GM18517 (cell line): Measurements from ENCODE around the gene CCDC182.

Experiments used
- ATAC-seq: cut with Tn5 transposase; IDR thresholded peaks from one replicate; pipeline ENCODE4 v1.9.1; 2021; ENCODE audit warnings: mild to moderate bottlenecking, moderate library complexity; ENCODE audit not compliant: unreplicated experiment

The CCDC182 gene

DNA sequence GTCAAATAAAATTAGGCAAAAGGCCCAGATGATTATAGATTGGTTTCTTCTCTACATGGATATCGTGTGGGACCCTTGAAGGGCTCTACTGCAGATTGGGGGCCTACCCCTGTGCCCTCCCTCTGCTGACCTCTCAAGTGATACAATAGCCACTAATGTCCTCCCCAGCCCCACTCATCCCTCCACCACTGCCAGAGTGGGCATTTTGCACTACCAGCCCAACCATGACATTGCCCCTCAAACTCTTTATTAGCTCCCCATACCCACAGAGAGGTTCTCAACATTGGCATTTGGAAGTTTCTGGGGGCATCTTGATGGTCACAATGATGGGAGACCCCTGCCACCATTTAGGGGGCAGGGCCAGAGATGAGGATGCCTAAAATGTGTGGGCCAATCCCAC is 41.8 kb downstream of the CCDC182 start:
- no peak for ATAC-seq

- no peak for ATAC-seq
Observed at GRCh38 chr17:57701124-57701523, 44.0 kb downstream of the CCDC182 start.

DNA sequence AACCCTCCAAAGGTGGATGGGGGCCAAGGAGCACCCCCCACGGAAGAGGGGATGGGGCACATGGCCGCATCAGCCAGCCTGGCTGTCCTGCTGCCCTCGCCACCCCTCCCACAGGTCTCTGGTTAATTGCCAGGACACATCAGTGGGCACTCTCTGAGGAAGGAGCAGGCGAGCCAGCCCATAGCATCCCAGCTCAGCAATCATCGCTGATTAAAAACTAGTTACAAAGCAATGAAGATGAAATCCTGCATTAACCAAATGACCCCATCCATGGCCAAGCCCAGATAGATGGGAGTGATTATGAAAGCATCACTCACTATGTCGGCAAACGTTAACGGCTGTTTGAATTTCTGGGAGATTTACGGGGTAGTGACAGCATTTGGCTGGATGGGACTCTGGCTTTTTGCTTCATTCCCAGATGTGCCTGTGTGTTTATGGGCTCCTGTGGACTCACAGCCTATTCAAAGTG is 45.3 kb downstream of the CCDC182 start:
- ATAC-seq = no peak

DNA sequence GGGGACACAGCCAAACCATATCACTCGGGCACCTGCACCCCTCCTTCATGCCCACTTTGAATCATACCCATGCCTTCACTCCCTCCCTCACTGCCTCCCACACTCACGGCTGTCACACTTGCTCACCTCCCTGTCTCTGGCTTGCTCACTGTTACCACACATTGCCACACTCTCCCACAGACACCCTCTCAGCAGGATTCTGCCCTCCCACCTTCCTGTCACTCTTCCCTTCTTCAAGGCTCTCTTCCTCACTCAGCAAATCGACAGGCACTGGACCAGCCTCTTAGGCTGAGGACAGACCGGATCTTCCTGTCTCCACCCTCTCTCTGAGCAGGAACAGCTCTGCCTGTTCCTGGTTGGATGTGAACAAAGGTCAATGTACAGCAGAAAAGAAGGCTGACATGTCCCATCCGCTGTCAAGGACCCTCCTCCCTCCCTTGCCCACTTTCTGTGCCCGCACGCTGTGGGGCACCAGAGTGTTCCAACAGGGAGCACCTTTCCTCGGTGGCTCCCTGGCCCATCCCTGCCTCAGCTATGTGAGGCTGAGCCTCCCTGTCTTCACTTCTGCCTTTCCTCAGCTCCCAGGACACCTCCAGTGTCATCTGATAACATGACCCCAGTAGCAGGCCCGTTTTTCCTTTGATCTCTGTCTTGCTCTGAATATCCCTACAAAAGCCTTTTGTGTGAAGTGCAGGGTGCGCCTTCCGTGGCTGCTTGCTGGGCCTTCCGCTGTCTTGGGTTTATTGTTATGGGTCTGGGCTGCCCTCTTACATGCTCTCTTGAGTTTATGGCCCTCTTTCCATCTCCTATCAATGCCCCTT is 47.0 kb downstream of the CCDC182 start:
- no peak for ATAC-seq

DNA sequence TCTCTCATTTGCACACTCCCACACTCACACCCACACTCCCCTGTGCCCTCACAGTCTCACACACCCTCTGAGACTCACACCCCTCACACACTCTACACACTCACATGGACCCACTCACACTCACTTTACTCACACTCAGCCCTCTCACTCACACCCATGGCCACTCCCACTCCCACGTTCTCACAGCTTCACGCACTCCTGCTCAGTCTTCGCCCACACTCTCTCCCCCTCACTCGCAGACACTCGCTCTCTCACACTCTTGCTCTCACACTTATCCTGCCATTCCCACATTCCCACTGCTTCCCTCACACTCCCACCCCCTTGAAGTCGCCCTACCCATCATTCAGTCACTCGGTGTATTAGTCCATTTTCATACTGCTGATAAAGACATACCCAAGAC is 47.9 kb downstream of the CCDC182 start:
- no peak for ATAC-seq

DNA sequence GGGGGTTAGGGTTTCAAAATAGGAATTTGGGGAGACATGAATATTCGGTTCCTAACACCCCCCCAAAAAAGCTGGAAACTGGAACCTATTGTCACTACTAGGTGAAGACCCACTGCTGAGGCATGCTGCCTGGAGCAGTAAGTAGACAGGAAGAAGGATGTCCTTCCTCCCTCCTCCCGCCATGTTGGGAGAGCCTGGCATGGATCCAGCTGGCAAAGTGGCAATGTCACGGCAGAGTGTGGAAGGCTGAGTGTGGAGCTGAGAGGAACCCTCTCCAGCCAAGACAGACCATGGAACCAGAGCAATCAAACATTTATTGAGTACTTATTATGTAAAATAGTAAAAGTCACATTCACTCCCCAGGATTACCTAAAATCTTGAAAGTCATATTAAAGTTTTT is 49.0 kb downstream of the CCDC182 start:
- no peak for ATAC-seq
